ENCODE measurements around the gene PLPPR5. TPM values are rescaled to one million over a fixed set of nuclear protein-coding genes. Genes with fewer than 3 reads are reported as not detected.
"Not testable (repeated sequence)": the region's sequence is repeated elsewhere in the genome, so short reads cannot be mapped to it uniquely, and the experiment has no call there.

Gene PLPPR5
- not detected for total RNA-seq

- ChIA-PET POLR2A (no interaction called here), CTCF (no interaction called here)
Observed at GRCh38 chr1:99004861-99005442, at the start of gene PLPPR5. Gene PLPPR5 (minus strand): TSS chr1:99004861. CDS start chr1:99004671, 190 bp downstream.

- ChIA-PET POLR2A (no interaction called here), CTCF (no interaction called here)
Observed at GRCh38 chr1:99051611-99052283, 47.1 kb upstream of the PLPPR5 start.

- ChIA-PET CTCF (no interaction called here), POLR2A (no interaction called here)
Observed at GRCh38 chr1:99049745-99050144, 45.1 kb upstream of the PLPPR5 start.

- POLR2A ChIA-PET, CTCF ChIA-PET: not testable (repeated sequence)
Observed at GRCh38 chr1:99036746-99037145, 32.1 kb upstream of the PLPPR5 start.

GRCh38 chr1:99018313-99018712, 13.7 kb upstream of the PLPPR5 start:
- ChIA-PET POLR2A (no interaction called here), CTCF (no interaction called here)

- ChIA-PET POLR2A (no interaction called here), CTCF (no interaction called here)
Observed at GRCh38 chr1:99017655-99018054, 13.0 kb upstream of the PLPPR5 start.

- ChIA-PET POLR2A (no interaction called here), CTCF (no interaction called here)
Observed at GRCh38 chr1:99010679-99011078, 6.0 kb upstream of the PLPPR5 start.

- CTCF ChIA-PET: no interaction called here
- POLR2A ChIA-PET: no interaction called here
Observed at GRCh38 chr1:99007366-99007765, 2.7 kb upstream of the PLPPR5 start.

GRCh38 chr1:99005537-99005942, 879 bp upstream of the PLPPR5 start:
- ChIA-PET POLR2A (no interaction called here), CTCF (no interaction called here)

GRCh38 chr1:99004254-99004860, 304 bp downstream of the PLPPR5 start:
- CTCF ChIA-PET: no interaction called here
- POLR2A ChIA-PET: no interaction called here

- POLR2A ChIA-PET: no interaction called here
Observed at GRCh38 chr1:99003581-99004253, 944 bp downstream of the PLPPR5 start.

GRCh38 chr1:98992844-98993243, 11.8 kb downstream of the PLPPR5 start:
- ChIA-PET POLR2A (no interaction called here), CTCF (no interaction called here)

More at GRCh38 chr1:99003581-99004253, 944 bp downstream of the PLPPR5 start:
- CTCF ChIA-PET: no interaction called here

- ChIA-PET CTCF (interaction anchor here (0.7 kb wide), 1 partner anchor 24 kb away, joined by 3 read pairs; no protein-coding TSS in a partner anchor), POLR2A (no interaction called here)
Observed at GRCh38 chr1:98991127-98992012, 13.3 kb downstream of the PLPPR5 start.

- ChIA-PET POLR2A (no interaction called here), CTCF (interaction anchor here (0.6 kb wide), 1 partner anchor 1948 kb away, joined by 3 read pairs; no protein-coding TSS in a partner anchor)
Observed at GRCh38 chr1:98989556-98989907, 15.1 kb downstream of the PLPPR5 start.

- ChIA-PET CTCF (no interaction called here), POLR2A (no interaction called here)
Observed at GRCh38 chr1:98988904-98989555, 15.6 kb downstream of the PLPPR5 start.

GRCh38 chr1:98985687-98986086, 19.0 kb downstream of the PLPPR5 start:
- ChIA-PET POLR2A (no interaction called here), CTCF (no interaction called here)

GRCh38 chr1:98981917-98982513, 22.6 kb downstream of the PLPPR5 start:
- ChIA-PET CTCF (no interaction called here), POLR2A (no interaction called here)

- ChIA-PET POLR2A (no interaction called here), CTCF (no interaction called here)
Observed at GRCh38 chr1:98979463-98979862, 25.2 kb downstream of the PLPPR5 start.

- ChIA-PET CTCF (interaction anchor here (0.6 to 0.7 kb wide), 2 partner anchors 206 to 1897 kb away, joined by 3 read pairs; no protein-coding TSS in a partner anchor), POLR2A (no interaction called here)
Observed at GRCh38 chr1:98975810-98976209, 28.9 kb downstream of the PLPPR5 start.

All from activated CD8-positive, alpha-beta memory T cell treated with anti-CD3 and anti-CD28 coated beads for 36 hours (primary cell).